IPS-15b (cell line): ENCODE measurements around the gene NAA80.
A peak's percentile ranks its signal among the peaks of the same experiment; 100 is the strongest.

Source experiments
- H3K27me3 ChIP-seq: one replicate; pipeline ENCODE4 v1.6.1; 2013; ENCODE audit warnings: low read length; ENCODE audit not compliant: control insufficient read depth, insufficient read depth
- H3K36me3 ChIP-seq: one replicate; pipeline ENCODE4 v1.6.1; 2013; ENCODE audit warnings: low read length; ENCODE audit not compliant: control insufficient read depth, insufficient read depth
- H3K4me1 ChIP-seq: one replicate; pipeline ENCODE4 v1.6.1; 2013; ENCODE audit warnings: mild to moderate bottlenecking, low read length; ENCODE audit not compliant: control insufficient read depth, insufficient read depth
- H3K4me3 ChIP-seq: one replicate; pipeline ENCODE4 v1.5.1; 2013; ENCODE audit warnings: low read depth, low read length
- H3K9ac ChIP-seq: one replicate; pipeline ENCODE4 v1.6.1; 2013; ENCODE audit warnings: low read depth, mild to moderate bottlenecking, low read length
- H3K9me3 ChIP-seq: one replicate; pipeline ENCODE4 v1.6.1; 2013; ENCODE audit warnings: mild to moderate bottlenecking, low read length; ENCODE audit not compliant: control insufficient read depth, insufficient read depth

NAA80 gene

DNA sequence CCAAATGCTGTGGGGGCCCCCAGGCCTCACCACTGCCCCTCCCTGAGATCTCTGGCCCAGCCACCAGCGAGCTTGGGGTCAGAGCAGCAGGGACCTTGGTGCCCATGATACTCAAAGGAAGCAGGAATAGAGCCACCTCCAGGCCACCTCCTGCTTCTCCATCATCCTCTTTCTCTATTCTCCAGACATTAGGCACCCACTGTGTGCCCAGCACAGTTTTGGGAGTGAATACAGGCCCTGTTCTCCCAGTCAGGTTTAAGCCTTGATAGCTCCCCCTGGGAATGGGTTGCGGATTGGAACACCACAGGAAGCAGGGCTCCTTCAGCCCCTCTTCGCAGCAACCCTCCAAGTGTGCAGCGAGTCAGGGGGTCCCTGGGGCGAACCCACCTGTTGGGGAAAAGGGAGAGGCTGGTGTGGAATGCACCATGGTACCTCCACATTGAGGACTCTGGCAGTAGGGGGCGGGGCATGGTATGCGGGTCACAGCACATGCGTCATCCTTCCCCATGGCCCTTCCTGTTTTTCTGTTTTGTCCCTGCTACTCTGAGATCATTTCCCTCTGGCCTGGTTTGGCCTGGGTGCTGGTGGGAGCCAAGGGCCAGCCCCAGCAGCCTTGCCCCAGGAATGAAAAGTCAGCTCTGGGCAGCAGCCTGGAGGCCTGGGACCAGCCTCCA lies 44.5 kb downstream of the NAA80 start:
- peaks cover 54% of the 10 kb centered on the region for H3K36me3 ChIP-seq
- no peak overlapping the region for H3K4me3 ChIP-seq
- no peaks in the 10 kb centered on the region for H3K9me3 ChIP-seq
- no peak overlapping the region for H3K9ac ChIP-seq
- no peaks in the 10 kb centered on the region for H3K4me1 ChIP-seq
- no peaks in the 10 kb centered on the region for H3K27me3 ChIP-seq

DNA sequence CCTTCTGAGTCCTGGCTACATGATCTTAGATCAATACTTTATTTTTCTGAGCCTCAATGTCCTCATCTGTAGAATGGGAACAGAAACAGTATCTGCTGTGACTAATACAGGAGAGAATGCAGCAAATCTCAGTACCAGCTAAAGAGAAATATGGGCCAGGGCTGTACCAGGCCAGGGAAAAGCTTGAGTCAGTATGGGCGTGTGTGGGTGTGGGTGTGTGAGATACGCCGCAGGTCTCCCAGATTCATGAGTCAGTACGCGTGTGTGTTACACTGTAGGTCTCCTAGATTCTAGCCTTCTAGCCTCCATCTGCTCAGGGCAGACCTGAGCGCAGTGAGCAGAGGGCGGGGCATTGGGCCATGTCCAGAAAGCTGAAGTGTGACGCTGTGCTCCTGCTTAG lies 48.0 kb downstream of the NAA80 start:
- no peak overlapping the region for H3K9ac ChIP-seq
- H3K9me3 ChIP-seq: no peaks in the 10 kb centered on the region
- H3K27me3 ChIP-seq: no peaks in the 10 kb centered on the region
- no peak overlapping the region for H3K4me3 ChIP-seq
- H3K36me3 ChIP-seq: peaks cover 35% of the 10 kb centered on the region
- H3K4me1 ChIP-seq: peaks cover 6% of the 10 kb centered on the region

DNA sequence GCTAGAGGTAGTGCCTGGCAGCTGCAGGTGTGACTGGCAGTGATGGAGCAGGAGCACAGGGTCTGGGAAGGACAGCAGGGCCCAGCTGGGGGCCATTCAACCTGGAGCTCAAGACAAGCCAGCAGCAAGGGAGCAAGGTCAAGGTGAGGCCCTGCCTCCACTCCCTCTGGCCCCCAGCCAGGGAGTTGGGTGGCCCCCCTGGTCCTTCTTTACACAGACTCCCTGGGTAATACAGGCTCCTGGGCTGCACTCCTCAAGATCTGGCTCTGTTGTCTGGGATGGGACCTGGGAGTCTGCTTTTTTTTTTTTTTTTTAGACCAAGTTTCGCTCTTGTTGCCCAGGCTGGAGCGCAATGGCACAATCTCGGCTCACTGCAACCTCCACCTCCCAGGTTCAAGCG lies 48.7 kb downstream of the NAA80 start:
- H3K36me3 ChIP-seq: peaks cover 32% of the 10 kb centered on the region
- H3K9ac ChIP-seq: no peak overlapping the region
- no peaks in the 10 kb centered on the region for H3K9me3 ChIP-seq
- peaks cover 9% of the 10 kb centered on the region for H3K4me1 ChIP-seq
- H3K27me3 ChIP-seq: no peaks in the 10 kb centered on the region
- no peak overlapping the region for H3K4me3 ChIP-seq

DNA sequence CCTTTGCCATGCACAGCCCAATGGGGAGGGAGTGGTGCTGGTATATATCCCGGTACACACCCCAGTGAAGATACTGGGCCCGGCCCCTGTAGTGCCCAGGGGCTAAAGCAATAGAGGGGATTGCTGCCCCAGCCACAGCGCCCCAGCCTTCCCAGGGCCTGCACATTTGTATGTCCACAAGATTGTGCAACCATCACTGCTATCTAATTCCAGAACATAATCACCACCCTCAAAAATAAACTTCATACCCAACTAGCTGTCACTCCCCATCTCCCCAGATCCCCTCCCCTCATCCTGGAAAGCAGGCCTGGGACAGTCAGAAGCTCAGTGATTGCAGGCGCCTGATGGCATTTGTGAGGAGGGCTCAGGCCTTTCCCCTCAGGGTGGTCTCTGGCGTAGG lies 49.7 kb downstream of the NAA80 start:
- Histone ChIP-seq H3K9ac (no peak overlapping the region), H3K9me3 (no peaks in the 10 kb centered on the region), H3K4me1 (peaks cover 13% of the 10 kb centered on the region), H3K36me3 (peaks cover 23% of the 10 kb centered on the region), H3K27me3 (no peaks in the 10 kb centered on the region), H3K4me3 (no peak overlapping the region)

GRCh38 chr3:50248387-50248786 lies 50.8 kb downstream of the NAA80 start:
- Histone ChIP-seq H3K9ac (no peak overlapping the region), H3K9me3 (no peaks in the 10 kb centered on the region), H3K4me3 (no peak overlapping the region), H3K27me3 (no peaks in the 10 kb centered on the region), H3K4me1 (peaks cover 16% of the 10 kb centered on the region), H3K36me3 (peaks cover 20% of the 10 kb centered on the region)

- H3K4me1 ChIP-seq: peaks cover 34% of the 10 kb centered on the region
- H3K9me3 ChIP-seq: no peaks in the 10 kb centered on the region
- peaks cover 16% of the 10 kb centered on the region for H3K36me3 ChIP-seq
- H3K4me3 ChIP-seq: no peak overlapping the region
- H3K9ac ChIP-seq: peak overlapping the region; percentile 30
- no peaks in the 10 kb centered on the region for H3K27me3 ChIP-seq
Observed at GRCh38 chr3:50246517-50246954, 52.7 kb downstream of the NAA80 start.
